ENCODE results near the gene CNOT1.
"Not testable (repeated sequence)": the region's sequence is repeated elsewhere in the genome, so short reads cannot be mapped to it uniquely, and the experiment has no call there.

The CNOT1 gene

DNA sequence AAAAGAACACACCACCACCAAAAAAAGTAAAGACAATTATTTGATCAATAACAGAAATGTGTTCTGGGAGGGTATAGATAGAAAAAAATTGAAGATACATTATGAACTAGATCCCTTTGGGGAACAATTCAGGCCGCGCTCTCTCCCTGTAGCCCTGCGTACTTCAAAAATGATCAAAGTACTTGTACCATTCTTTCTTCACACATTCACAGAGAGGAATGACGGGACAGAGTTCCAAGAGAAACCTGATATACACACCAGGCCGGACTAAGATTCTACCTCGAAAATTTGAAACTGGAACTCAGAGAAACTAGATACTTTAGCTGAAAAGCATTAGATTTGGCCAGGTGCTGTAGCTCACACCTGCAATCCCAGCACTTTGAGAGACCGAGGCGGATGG is 50.0 kb downstream of the CNOT1 start:
- FAIRE-seq, result no peak

DNA sequence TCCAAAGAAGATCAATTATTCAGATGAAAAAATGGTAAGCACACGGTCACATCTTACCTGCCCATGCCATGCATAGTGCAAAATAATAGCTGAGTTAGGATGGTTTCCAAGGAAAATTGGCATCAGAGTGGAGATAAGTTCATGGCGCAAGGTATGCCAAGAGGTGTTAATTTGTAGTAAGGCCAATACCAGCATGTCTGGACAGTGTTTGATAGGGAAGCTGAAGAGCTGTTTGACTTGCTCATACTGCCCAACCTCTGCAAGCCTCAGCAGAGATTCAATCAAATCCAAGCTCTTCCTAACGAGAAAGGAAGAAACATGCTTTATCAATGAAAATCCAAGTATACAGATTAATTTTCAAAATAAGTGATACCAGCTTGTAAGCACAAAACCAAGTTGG is 51.0 kb downstream of the CNOT1 start:
- FAIRE-seq, result no peak

DNA sequence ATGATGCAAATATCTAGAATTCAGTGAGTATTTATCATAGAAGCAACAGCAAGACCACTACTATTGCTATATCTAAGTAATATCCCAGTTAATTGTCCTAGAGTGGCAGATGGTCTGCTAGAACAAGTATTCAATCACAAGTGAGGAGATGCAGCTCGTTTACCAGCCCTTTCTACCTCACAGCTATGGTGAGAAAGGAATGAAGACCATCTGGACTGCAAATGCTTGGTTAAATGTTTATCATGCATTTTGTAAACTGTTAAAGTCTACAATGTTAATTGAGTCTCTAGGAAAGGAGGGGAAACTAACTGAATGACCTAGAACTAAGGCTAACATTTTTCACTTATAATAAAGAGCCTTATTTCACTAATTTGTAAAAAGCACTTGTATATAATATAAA is 52.5 kb downstream of the CNOT1 start:
- FAIRE-seq, result no peak

DNA sequence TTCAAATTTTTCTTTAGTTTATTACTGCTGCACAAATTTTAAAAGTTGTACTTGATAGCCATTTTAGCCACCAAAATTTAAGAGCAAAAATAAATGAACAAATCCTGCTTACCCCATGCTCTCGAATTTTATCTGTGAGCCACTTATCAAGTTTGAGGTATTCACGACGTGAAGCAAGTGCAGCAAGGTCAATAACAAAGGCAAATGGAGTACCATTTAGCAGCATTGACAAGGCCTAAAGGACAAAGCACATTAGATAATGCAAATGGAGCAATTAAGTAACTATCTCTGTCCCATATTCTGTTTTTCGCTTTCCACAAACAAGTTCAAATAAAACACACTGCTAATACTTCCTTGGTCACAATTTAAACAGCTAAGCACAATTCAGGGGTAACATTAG is 54.7 kb downstream of the CNOT1 start:
- FAIRE-seq, result no peak

DNA sequence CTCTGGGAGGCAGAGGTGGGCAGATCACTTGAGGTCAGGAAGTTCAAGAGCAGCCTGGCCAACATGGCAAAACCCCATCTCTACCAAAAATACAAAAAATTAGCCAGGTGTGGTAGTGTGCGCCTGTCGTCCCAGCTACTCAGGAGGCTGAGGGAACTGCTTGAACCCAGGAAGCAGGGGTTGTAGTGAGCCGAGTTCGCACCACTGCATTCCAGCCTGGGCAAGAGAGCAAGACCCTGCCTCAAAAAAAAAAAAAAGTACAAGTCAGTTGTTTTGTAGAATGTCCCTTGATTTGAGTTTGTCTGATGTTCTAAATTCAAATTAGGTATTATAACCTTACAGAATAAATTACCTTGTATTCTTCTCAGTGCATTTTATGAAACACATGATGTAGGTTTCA is 63.9 kb downstream of the CNOT1 start:
- not testable (repeated sequence) for FAIRE-seq

DNA sequence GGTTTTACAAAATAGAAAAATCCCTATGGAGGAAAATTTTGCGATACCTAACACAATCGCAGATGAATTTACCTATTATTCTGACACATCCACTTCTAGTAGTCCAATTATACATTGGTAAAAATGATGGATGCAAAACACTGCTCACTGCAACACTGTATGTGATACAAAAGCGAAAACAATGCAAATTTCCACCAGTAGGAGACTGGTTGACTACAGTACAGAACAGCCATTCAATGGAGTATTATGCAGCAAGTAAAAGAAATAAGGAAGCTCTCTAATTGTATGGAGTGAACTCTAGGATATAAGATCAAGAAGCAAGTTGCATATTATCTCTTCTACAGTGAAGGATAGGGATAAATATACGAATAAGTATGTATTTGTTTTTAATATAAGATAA is 65.9 kb downstream of the CNOT1 start:
- FAIRE-seq, result no peak

DNA sequence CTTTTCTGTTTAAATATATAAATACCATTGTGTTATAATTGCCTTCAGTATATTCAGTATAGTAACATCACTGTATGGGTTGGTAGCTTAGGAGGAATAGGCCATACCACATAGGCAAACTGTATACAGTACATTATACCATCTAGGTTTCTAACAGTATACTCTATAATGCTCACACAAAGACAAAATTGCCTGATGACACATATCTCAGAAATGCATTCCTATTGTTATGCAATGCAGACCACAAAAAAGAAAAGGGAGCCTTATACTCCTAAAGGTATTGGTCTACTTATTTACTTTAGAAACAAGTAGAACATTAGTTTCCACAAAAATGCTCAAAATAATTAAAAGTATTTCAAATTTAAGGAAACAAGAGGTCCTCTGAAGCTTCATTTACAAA is 66.4 kb downstream of the CNOT1 start:
- no peak for FAIRE-seq

DNA sequence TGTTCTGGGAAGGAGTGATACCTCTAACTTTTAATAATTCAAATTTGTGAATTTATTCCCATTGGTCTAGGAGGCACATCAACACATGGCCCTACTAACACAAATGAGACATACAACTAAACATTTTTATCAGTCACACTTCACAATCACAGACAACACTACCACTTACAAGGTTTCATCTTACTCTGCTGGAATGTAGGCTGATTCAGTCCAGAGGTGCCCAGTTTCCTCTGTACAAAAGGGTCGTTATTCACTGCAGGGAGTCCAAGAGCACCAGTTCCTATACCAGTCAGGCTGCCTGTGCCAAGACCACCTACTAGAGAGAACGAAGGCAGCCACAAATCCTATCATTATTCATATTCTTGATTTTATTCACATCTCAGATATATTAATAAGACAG is 72.9 kb downstream of the CNOT1 start:
- no peak for FAIRE-seq

DNA sequence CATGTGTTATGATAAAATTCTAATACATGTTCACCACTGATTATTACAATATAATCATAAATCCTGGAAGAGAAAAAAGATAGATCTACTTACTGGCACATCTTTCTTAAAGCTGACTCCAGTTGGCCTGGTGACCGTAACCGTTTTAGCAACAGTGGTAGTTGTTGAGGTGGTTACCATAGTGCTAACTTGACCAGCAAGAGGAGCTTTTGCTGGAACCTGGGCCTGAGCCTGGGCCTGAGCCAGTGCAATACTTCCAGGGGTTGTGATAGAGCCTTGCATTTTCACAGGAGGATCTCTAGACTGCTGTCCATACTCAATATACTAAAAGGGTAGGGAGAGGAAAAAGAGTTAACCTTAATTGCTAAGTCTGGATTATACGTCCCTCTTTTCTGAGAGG is 78.1 kb downstream of the CNOT1 start:
- FAIRE-seq, result no peak

DNA sequence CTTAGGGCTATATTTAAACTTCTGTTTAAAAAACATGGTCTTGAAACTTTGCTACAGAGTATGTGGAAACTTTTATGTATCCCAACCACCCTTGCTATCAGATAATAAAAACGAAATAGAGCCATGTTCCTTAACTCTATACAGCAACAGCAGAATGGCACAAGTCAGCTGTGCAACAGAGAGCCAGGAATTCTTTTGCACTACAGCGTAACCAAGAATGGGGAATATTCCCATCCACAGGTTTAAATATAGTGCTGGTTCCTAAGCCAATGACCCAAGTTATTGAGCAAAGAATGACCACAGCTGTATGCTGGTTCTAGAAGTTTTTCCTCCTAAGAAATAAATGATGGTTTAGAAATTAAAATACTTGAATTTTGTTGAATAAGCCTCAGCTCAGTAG is 81.2 kb downstream of the CNOT1 start:
- no peak for FAIRE-seq

DNA sequence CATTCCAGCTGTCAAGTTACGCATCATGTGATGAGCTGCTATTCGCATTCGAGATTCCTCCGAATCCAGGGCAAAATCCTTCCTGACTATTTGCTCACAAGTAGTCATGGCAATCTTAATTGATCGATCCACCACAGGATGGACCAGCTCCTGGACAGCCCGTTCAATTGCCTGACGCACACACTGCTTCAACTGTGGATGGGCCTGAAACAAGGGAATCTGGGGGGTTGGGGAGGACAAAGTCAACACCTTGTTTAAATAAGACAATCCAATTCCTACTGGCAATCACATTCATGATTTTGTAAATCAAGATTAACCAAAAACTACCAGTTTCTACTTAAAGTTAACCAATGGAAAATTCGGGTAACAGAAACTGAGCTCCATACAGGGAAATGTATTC is 85.9 kb downstream of the CNOT1 start:
- no peak for FAIRE-seq

DNA sequence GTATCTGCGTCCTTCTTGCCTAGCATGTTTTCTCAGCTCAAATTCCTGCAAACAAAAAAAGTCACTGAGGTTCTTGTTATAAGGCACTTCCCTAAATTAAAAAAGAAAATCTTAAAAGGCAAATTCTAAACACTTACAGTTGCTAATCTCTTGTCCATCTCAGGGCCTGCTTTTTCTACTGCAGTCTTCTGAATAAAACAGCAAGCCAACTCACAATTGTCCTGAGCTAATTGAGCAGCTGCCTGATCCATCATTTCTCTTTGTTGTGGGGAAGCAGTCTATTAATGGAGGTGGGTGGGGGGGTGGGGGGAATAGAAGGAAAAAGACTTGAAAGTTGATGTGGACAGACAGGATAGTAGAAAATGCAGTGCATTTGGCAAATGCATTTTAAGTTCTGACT is 87.3 kb downstream of the CNOT1 start:
- no peak for FAIRE-seq

DNA sequence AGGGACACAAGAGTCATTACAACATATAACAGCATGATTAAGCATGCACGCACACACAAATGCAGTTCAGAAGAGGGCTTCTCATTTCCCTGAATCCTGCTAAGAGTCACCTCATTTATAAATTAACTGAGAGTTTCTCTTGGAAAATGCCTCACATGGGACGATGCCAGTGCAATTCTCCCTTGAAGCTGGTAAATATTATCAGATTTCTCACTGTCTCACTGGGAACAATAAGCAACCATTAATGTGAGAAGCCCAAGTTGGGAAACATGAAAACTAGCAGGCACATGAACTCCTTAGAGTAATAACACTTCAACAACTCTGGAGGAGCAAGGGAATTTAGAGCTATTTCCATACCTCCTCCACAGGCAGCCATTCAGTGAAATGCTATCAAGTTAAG is 87.9 kb downstream of the CNOT1 start:
- FAIRE-seq, result no peak

DNA sequence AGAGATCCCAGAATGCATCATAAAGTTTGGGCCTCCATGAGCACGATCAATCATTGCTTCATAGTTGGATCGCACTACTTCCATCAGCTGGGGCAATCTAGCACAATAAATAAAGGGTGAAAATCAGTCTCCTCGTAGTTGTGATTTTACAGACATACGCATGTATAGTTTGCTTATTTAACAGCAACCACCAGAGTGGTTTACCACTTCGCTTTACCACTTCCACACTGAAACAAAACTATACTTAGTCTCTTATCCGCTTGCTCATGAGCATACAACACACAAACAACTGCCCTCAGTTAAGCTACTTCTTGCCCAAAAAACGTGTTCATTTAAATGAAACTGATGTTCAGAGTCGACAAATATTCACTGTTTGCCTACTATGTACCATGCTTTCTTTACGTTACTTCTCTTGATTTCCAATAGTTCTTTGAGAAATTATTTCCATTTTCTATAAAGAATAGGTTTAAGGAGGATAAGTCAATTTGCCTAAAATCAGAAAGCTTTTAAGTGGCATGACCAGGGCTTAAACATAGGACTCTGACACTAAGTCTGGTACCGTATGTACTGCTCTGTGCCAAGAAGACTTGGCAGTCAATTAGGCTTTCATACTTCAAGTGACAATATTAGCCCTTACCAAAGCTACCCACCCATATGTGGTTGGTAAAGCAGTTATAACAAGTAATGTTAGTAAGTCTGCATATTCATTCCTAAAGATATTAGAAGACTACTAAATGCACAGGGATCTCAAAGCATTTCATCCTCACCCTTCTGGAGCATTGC is 92.3 kb downstream of the CNOT1 start:
- no peak for FAIRE-seq

DNA sequence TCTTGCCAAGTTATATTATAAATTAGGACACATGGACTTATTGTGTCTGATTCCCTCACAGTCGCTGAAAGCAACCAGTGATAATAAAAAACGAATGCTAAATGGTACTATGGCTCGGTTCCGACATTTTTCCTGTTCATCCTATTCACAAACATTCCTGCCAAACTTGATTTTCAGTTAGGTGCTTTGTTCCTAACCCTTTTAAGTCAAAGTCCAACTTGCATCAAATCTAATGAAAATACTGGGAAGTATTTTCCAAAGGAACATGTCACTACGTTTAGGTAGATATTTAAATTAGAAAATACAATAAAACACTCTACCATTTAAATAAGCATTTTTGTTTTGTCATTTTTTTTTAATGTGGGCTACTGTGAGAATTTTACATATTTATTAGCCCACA is 93.3 kb downstream of the CNOT1 start:
- no peak for FAIRE-seq

DNA sequence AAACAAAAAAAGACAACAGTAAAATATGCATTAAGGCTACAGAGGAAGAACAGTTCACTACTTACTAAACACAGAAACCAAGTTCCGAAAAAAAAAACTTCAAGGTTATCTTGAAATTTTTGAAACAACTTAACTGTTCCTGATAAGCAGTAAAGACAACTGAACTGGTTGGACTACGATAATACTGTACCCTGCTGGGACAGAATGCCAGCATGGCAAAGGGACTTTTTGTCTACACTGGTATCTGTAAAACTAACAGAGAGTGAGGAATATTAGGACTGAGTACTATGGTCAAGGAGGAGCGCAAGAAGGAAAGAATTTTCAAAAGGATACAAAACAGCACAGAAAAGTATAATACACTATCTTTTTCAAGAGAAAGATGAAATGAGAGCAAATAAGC is 94.5 kb downstream of the CNOT1 start:
- peak; percentile 21 for FAIRE-seq

DNA sequence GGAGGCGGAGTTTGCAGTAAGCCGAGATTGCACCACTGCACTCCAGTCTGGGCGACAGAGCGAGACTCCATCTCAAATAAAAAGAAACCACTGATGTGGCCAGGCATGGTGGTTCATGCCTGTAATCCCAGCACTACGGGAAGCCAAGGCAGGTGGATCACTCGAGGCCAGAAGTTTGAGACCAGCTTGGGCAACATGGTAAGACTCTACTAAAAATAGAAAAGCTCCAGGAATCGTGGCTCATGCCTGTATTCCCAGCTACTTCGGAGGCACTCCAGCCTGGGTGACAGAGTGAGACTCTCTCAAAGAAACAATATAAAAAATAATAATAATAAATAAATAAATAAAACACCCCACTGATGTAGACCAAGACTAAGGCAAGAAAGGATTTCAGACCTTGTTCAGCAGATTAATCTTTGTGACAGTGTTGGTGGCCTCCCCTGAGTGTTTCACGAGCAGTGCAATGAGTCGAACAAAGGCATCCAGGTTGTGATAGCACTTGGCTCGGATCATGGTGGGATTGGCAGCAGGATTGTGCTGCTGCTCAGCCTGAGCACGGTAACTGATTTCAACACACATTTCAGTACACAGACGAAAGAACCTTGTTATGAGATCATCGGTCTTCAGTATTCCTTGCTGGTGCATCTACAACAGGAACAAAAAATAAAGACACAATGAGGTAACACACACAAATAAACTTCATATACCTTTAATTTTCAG is 95.7 kb downstream of the CNOT1 start:
- FAIRE-seq, result no peak

DNA sequence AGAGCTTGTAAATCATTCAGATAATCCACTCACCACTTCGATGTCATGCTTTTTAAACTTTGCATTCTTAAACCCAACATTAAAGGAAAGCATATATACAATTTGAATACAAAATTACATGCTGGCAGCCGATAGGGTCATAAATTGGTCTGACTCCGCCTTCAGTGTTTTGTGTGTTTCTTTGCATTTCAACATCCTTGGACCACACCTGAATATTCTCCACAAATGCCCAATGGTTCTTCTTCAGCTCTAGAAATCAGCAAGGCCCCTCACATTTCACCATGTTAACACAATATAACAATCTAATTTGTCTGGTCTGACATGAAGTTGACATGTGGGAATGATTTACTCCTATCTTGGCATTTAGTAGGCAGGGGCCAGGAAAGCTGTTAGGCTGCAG is 97.2 kb downstream of the CNOT1 start:
- FAIRE-seq, result no peak

DNA sequence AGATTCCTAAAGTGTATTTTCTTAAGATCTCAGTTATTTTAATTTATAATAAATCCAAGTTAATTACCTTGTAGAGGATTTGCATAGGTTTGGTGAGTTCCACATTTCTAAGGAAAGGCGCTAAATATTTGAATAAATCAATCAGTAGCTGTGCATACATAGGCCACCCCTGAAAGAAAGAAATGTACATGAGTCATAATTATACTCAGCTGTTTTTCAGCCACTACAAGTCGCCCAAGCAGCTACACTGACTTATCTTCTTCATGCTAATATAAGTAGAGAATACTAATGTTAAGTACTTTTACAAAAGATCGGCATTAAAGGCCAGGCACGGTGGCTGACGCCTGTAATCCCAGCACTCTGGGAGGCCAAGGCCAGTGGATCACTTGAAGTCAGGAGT is 99.4 kb downstream of the CNOT1 start:
- no peak for FAIRE-seq

DNA sequence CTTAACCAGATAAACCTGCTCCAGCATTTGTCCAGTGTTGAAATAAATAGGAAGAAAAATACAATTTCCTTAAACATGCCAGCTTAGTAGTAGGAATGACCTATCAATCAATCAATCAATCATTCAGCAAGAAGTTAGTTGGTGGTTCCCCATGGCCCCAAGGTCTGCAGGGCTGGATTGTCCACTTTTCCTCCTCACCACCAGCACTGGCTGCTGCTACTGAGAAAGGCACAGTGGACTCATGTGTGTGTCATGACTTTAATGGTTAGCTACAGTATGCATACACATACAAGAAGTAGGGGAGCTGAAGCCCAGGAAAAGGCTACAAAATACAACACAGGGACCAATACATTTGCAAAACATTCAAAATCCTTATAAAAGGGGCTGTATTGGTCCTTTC is 109.9 kb downstream of the CNOT1 start:
- FAIRE-seq, result no peak

DNA sequence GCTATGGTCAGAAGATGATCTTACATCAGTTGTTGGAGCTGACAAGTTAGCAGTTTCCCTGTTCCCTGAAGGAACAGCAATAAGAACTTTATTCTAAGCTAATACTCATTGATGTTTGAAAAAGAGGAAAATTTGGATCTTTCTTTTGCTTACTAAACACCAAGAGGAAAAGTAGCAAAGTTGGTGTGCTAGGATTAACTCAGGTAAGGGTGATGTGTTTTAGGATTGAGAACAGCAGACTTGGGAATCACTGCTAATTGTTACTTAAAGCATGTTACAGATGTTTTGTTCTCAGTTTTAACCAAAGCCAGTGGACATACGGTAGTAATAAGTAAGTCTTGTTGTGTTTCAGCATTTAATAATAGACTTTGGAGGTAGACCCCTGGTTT is 110.7 kb downstream of the CNOT1 start:
- no peak for FAIRE-seq

DNA sequence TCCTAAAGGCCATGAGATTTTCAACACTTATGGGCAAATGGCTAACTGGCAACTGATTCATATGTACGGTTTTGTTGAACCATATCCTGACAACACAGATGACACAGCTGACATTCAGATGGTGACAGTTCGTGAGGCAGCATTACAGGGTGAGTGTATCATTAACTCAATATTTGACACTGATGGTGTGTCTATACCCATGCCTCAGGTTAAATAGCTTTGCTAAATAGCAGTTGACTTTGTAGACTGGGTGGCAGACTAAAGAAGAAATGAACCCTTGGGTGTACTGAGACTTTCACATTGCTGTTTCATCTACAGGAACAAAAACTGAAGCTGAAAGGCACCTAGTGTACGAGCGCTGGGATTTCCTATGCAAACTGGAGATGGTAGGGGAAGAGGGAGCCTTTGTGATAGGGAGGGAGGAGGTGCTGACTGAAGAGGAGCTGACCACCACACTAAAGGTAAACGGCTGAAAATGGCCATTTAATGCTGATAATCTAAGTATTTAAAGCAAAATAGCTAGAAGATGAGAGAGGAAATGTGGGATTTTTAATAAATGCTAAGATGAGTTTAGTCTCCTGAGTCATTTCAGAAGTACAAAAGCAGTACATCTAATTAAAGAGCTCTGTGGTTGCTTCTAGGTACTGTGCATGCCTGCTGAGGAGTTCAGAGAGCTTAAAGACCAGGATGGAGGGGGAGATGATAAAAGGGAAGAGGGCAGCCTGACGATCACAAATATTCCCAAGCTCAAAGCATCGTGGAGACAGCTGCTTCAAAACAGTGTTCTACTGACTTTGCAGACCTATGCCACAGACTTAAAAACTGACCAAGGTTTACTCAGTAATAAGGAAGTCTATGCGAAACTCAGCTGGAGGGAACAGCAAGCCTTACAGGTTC is 111.3 kb downstream of the CNOT1 start:
- no peak for FAIRE-seq

DNA sequence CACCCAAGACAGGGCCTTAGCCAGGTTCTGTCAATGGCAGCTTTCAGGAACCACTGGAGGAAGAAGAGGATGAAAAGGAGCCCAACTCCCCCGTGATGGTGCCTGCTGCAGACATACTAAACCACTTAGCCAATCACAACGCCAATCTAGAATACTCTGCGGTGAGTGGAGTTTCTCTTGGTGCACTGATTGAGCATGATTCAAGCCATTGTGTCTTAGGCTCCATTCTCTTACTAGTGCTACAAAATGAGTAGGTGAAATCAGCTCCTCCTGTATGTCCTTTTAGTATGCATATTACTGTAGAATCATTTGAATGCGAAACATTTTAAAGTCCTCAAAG is 112.9 kb downstream of the CNOT1 start:
- no peak for FAIRE-seq

Data from colon (tissue), 2 donors.